ENCODE data around the gene SGO2. TPM values are rescaled to one million over a fixed set of nuclear protein-coding genes. Genes with fewer than 3 reads are reported as not detected.
A peak's percentile ranks its signal among the peaks of the same experiment; 100 is the strongest.

Gene SGO2
- total RNA-seq, 1 donor from 2014 or later, result 19.9 TPM

GRCh38 chr2:200616656-200617055 is 90.6 kb downstream of the SGO2 start:
- Mint-ChIP-seq H3K9me3 (no peaks in the 10 kb centered on the region), H3K4me1 (ENCODE audit: unreplicated experiment) (peaks cover 13% of the 10 kb centered on the region), H3K36me3 (no peaks in the 10 kb centered on the region), H3K27ac (no peak overlapping the region), H3K4me3 (no peak overlapping the region), H3K27me3 (no peaks in the 10 kb centered on the region)
- TF ChIP-seq CTCF (conservative IDR thresholded peaks at IDR 0.05), result no peak
- no peak for DNase-seq (ENCODE audit: extremely low spot score, unreplicated experiment)

DNA sequence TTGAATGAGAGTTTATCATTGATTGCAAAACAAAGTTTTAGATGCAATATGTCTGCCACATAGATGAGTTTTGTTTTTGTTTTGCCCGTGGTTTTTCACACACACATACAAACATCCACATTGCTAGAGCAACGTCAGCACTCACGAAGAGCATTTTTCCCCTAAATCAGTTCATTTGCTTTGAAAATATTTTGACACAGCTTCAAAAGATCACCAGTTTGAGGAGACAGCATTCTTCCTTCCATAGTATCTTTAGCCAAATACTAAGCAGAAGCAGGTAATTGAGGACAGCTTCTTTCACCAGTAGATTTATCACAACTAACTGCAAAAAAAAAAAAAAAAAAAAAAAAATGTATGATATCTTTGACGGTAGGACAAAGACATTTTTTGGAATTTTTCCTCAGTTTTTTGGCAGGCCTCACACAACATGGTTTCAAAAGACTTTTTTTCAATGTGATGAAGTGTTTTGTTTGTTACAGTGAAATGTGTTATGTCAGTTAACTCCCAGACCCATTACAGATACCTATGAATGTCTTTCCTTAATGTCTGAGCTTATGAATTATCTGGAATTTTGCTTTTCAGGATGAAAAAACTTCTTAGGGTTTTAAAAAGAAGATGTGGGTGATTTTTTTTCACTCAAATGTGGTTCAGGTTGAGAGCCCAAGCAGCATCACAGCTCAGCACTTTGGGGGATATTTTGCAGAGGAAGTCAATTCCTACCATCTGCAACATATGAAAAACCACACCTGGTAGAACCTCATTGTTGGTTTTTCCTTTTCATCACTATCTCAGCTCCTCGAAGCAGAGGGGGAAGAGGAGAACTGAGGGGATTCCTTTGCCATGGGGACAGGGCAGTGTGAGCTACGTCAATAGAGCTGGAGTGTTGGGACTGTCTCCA is 91.4 kb downstream of the SGO2 start:
- DNase-seq (ENCODE audit: extremely low spot score, unreplicated experiment), result no peak
- Mint-ChIP-seq H3K27ac (no peak overlapping the region), H3K9me3 (no peaks in the 10 kb centered on the region), H3K4me3 (no peak overlapping the region), H3K4me1 (ENCODE audit: unreplicated experiment) (peaks cover 16% of the 10 kb centered on the region), H3K27me3 (no peaks in the 10 kb centered on the region), H3K36me3 (no peaks in the 10 kb centered on the region)
- no peak for TF ChIP-seq CTCF (conservative IDR thresholded peaks at IDR 0.05)

GRCh38 chr2:200618054-200618419 is 92.0 kb downstream of the SGO2 start:
- no peak for DNase-seq (ENCODE audit: extremely low spot score, unreplicated experiment)
- Mint-ChIP-seq H3K27ac (no peak overlapping the region), H3K27me3 (no peaks in the 10 kb centered on the region), H3K4me3 (no peak overlapping the region), H3K9me3 (no peaks in the 10 kb centered on the region), H3K36me3 (no peaks in the 10 kb centered on the region), H3K4me1 (ENCODE audit: unreplicated experiment) (peaks cover 18% of the 10 kb centered on the region)
- no peak for TF ChIP-seq CTCF (conservative IDR thresholded peaks at IDR 0.05)

DNA sequence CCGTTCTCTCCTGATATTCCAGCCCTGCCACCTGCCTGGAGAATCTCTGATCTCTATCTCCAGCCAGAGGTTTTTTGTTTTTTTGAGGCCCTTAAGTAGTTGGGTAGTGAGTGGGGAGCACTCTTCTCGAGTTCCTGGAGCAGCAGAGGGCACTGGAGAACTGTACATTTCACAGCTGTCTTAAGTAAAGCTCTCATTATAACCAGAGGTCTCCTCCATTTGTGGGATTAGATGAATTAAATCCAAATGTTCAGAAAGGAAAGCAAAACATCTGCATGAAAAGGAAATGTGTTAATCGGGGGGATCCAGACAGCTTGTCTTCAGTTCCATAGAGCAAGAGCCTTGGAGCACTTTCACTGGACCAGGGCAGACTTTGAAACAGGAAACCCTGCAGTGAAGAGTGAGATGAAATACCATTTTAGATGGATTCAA is 92.6 kb downstream of the SGO2 start:
- Mint-ChIP-seq H3K4me1 (ENCODE audit: unreplicated experiment) (peaks cover 18% of the 10 kb centered on the region), H3K27me3 (no peaks in the 10 kb centered on the region), H3K9me3 (no peaks in the 10 kb centered on the region), H3K27ac (no peak overlapping the region), H3K4me3 (peak overlapping the region; percentile 0), H3K36me3 (no peaks in the 10 kb centered on the region)
- TF ChIP-seq CTCF (conservative IDR thresholded peaks at IDR 0.05), result no peak
- no peak for DNase-seq (ENCODE audit: extremely low spot score, unreplicated experiment)

- no peak for DNase-seq (ENCODE audit: extremely low spot score, unreplicated experiment)
- no peak overlapping the region for H3K4me3 Mint-ChIP-seq
- H3K4me1 Mint-ChIP-seq (ENCODE audit: unreplicated experiment), result peaks cover 18% of the 10 kb centered on the region
- H3K36me3 Mint-ChIP-seq, result no peaks in the 10 kb centered on the region
- TF ChIP-seq CTCF (conservative IDR thresholded peaks at IDR 0.05), result no peak
- no peaks in the 10 kb centered on the region for H3K9me3 Mint-ChIP-seq
- H3K27me3 Mint-ChIP-seq, result no peaks in the 10 kb centered on the region
- no peak overlapping the region for H3K27ac Mint-ChIP-seq
These were observed 93.3 kb downstream of the SGO2 start for GRCh38 chr2:200619279-200619678.
